ENCODE measurements around the gene OTOP1.
"Not testable (repeated sequence)": the region's sequence is repeated elsewhere in the genome, so short reads cannot be mapped to it uniquely, and the experiment has no call there.

OTOP1 gene

DNA sequence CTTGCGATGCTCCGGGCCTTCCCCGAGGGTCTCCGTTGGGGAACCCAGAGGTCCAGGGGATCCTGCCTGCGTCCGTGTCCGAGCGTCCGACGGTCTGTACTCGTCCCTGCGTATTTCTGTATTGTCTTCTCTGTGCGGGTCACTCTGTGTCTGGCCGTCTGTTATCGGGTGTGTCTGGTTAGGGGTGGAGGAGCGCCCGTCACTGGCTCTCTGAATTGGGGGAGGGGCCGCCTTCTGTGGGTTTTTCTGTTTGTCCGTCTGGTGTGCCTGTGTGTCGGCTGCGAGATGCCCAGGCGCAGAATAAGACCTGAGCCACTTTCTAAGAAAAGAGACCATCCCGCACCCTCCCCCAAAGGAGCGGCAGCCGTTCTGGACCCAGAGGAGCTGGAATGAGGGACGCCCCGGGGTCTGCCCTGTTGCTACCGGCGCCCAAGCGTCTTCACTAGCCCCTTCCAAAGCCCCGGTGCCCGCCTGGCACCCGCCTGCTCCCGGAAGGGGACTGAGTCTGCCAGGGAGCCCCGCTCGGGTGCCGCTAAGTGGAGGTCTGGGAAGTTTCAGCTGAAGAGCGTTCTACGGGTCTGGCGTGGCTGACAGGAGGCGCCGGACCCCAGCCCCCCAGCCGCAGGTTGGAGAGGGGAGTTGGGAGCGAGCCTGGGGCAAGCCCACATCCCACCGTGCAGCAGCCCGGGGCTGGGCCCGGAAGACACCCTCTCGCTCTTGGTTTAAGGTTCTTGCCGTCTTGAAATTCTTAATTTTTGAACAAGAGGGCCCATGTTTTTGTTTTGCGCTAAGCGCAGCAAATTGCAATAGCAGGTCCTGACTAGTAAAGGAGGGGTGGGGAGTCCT, 1.0 kb upstream of the OTOP1 start:
- ATAC-seq, result no peak
- no peak for DNase-seq

DNA sequence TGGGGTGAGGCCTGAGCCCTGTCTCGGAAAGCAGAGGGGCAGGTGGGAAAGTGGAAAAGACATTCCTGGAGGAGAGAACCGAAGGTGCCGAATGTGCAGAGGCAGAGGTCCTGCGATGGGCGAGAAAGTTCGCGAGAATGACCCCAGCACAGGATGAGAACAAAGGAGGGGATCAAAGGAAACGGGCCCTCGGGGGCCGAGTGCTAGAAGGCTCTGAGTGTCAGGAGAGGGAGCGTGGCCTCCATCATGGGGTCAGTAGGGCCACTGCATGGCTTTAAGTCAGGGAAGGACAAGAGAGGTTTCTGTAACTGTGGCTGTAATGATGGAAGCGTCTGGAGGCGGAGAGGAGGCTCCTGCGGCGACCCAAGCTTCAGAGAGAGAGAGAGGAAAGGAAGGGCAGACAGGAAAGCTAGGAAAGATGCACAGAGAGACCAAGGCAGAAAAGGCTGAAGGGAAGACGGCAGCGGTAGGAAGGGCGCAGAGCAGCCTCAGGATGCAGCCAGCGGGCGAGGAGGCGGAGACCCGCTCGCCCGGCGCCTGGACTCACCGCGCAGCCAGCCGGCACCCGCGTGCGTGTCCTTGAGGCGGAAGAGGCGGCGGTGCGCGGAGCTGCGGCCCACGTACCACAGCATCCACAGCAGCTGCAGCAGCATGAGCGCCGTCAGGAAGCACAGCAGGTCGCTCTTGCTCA, 669 bp downstream of the OTOP1 start:
- ATAC-seq, result no peak
- no peak for DNase-seq

DNA sequence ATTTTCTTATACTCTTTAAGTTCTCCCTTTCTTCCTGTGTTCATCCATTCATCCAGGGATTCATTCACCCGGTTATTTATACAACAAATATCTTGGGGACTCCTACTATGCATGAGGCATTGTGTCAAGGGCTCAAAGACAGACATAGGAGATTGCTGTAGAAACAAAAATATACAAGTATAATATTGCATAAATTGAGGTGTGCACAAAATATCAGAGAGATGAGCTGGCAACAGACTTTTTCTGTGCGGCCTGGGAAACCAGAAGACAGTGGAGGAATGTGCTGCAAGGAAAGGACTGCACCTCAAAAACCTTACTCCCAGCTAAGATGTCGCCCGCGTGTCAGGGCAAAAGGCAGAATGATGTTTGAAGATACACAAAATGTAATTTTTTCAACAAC, 9.6 kb downstream of the OTOP1 start:
- DNase-seq (no peak), ATAC-seq (no peak)

DNA sequence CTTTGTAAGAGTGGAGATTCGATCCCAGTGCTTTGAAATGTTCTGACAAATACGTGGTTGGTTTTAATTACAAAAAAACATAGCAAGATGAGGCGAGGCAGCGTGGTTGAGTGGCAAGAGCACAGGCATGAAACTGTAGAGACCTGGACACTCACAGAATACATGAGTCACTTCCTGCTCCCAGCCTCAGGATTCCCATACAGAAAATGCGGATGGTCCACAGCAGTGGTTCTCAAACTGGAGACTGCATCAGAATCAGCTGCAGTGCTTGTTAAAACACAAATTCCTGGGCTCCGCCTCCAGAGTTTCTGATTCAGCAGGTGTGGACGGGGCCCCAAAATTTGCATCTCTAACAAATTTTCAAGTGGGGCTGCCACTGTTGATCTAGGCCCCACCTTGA, 10.1 kb downstream of the OTOP1 start:
- no peak for ATAC-seq
- no peak for DNase-seq

DNA sequence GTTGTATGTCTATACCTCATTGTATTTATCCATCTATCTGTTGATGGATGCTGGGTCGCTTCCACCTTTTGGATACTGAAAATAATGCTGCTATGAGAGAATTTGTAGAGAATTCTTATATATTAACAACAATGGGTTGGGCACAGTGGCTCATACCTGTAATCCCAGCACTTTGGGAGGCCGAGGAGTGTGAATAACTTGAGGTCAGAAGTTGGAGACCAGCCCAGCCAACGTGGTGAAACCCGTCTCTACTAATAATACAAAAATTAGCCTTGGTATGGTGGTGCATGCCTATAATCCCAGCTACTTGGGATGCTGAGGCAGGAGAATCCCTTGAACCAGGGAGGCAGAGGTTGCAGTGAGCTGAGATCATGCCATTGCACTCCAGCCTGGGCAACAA, 13.1 kb downstream of the OTOP1 start:
- ATAC-seq, result not testable (repeated sequence)

DNA sequence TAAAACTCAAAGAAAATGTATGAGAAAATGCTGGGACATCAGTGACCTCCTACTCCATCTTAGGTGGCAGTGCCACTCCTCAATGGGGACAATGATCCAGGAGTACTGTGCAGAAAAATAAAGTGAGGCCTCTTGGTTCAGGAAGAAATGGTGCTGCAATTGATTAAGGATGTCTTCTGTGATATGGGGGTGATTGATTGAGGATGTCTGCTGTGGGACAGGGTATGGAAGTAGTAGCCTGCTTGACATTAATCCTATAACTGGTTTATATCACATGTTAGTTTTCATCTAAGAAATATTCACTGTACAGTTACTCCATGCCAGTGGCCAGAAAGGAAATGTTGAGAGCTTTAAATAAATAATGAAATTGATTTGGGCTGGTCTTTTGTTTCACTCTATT, 20.5 kb downstream of the OTOP1 start:
- ATAC-seq (no peak), DNase-seq (no peak)

More for the DNA sequence above, 13.1 kb downstream of the OTOP1 start:
- DNase-seq, result not testable (repeated sequence)

DNA sequence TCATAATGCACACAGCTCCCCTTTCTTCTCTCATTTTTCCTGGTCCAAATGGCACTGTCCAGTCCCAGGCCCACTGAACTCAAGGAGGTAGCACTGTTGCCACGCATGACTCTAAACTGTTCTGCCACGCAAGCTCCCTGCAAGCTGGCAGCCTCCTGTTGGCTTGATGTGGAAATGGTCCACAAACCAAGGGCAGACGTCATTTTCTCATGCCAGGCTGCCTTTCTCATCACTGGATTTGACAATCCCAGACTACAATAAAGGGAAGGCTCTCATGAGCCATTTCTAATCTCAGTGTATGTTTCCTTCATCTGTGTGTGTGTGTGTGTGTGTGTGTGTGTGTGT, 22.4 kb downstream of the OTOP1 start:
- ATAC-seq (no peak), DNase-seq (no peak)

DNA sequence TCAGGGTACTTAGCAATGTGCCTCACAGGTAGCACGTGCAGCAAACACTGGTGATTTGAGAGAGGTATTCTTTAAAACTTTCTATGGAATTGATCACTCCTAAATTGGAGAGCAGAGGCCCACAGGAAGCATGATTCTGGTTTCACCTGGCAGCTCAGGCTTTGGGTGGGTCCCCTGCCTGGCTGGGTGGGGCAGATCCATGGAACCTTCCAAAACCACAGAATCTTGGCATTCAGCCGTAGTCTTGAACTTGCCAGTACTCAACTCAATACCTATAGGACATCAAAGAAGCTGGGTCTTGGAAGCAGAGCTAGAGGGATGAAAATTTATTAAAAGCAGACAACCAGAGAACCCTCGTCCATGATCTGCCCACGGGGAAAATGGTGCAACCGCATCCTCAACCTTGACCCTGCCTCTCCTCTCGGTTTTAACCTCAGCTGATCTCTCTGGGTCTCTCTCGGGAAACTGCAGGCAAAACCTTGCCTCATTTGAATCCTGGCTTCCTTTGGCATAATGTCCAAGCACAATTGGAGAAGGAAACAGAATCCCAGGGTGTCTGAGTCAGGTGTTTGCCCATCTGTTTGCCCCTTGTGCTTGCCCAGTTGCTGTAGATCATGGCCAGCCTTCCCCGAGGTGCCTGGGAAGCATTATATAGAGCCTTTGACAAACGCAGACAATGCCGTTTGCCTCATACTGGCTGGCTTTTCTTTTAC, 22.9 kb downstream of the OTOP1 start:
- DNase-seq (no peak), ATAC-seq (no peak)

DNA sequence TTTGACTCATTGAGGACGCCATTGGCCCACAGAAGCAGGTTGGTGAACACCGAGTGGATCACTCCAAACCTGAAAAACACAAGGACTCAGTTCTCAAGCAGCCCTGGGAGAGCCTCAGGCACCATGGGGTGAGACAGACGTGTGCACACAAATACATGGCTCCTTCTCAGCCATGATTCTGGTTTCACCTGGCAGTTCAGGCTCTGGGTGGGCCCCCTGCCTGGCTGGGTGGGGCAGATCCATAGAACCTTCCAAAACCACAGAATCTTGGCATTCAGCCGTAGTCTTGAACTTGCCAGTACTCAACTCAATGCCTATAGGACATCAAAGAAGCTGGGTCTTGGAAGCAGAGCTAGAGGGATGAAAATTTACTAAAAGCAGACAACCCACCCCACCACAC, 24.2 kb downstream of the OTOP1 start:
- ATAC-seq (no peak), DNase-seq (no peak)

DNA sequence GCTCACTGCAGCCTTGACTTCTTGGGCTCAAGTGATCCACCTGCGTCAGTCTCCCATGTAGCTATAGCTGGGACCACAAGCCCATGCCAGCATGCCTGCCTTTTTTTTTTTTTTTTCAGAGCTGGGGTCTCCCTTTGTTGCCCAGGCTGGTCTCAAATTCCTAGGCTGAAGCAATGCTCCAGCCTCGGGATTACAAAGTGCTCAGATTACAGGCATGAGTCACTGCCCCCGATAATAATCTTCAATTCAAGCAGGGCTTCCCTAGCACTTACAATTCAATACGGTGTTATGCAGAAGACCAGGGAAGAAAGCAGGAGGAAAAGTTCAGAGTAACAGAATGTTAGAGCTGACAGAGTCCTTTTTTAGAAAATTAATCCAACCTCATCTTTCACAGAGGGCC, 26.1 kb downstream of the OTOP1 start:
- DNase-seq, result no peak
- no peak for ATAC-seq

DNA sequence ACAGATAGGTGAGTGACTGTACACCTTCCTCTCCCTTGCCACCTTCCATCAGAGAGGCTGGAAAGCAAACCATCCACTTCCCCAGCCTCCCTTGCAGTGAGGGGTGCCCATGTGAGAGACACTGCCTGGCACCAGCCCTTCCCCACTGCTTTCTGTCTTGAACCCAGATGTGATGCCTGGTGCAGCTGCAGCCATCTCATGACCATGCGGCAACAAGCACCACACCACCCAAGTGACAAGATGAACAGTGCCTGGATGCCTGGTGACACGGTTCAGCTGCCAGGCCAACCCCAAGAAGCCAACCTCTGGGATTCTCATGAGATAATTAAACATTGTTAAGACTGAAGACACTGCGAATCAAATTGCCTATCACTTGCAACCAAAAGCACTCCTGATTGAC, 31.4 kb downstream of the OTOP1 start:
- ATAC-seq (no peak), DNase-seq (no peak)

DNA sequence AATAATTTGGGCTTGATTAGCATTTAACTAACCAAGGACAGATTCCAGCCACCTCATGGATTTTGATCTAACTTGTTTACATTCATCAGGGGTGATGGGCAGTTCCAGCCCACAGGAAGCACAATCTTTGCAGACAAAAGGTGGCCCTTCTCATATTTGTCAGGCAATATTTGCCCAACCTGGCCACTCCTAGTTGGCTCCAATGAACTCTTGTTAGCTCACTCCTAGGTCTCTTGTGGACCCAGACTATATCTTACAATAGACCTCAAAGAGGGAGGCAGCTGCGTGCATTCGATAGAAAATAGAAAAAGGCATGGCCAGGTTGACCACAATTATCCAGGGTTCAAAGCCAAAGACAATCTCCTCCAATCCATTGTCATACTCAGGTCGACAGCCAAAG, 38.2 kb downstream of the OTOP1 start:
- not testable (repeated sequence) for ATAC-seq, DNase-seq

DNA sequence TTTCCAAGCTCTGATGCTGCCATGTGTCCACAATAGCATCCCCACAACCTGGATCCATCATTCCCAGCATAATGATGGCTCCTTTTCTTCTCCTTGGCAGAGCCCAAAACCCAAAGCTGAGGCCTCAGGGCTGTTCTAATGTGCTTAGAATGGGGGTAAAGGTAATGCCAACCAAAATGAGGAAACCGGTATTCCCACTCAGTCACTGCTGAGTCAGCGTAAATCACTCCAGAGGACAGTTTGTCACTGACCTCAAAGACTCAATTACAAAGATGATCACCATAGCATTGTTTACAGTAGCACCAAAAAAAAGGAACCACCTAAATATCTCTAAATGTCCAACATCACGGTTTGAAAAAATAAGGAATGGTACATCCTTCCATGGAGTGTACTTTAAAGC, 41.2 kb downstream of the OTOP1 start:
- ATAC-seq (no peak), DNase-seq (no peak)

DNA sequence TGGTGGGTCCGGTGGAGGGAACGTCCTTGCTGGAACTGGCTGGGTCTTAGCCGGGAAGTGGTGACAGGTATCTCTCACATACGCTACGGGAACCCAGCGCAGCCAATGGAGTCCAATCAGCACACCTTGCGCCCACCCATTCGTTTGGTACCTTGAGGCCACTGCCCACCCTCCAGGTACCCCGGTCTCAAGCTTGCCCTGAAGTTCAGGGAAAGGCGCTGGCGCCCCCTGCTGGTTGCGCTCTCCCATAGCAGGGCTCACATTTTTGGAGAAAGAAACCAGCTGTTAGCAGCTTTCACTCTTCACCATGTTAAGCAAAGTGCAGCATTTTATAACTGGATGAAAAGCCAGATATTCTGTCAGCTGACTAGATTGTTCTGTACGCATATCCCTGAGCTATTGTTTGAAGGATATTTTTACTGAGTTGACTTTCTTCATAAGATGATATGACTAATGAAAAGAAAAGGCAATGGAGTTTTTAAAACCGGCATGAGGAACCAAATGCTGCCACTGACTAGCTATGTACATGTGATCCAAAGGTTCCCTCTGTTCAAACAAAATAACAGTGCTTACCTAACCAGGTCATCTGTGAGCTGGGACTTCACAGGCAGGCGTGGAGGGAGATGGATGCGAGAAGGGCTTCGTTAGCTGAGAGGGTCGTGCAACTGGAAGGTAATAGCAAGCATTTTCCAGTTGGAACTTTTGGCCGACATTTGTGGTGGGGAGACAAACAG, 43.7 kb downstream of the OTOP1 start:
- DNase-seq (peak; percentile 37), ATAC-seq (no peak)

DNA sequence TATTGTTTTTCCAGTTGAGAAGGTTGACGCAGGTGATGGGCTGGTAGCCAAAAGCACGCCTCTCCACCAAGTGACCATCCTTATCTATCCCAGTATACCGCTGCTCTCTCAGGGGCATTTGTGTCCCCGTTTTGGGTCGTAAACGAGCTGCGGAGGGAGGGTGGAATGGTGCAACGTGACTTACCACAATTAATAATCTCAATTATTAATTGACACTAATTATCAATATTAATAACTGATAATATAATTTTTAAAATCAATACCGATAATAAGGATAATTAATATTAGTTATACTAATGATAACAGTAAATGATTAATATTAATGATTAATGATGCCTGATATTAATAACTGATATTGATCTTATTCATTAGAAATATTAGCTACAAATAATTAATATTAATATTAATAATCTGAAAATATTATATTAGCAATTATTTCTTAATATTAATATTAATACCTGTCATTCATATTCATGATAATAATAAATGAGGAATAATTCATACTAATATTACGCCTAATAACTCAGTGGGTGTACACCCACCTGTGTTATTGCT, 56.1 kb downstream of the OTOP1 start:
- ATAC-seq (no peak), DNase-seq (no peak)

DNA sequence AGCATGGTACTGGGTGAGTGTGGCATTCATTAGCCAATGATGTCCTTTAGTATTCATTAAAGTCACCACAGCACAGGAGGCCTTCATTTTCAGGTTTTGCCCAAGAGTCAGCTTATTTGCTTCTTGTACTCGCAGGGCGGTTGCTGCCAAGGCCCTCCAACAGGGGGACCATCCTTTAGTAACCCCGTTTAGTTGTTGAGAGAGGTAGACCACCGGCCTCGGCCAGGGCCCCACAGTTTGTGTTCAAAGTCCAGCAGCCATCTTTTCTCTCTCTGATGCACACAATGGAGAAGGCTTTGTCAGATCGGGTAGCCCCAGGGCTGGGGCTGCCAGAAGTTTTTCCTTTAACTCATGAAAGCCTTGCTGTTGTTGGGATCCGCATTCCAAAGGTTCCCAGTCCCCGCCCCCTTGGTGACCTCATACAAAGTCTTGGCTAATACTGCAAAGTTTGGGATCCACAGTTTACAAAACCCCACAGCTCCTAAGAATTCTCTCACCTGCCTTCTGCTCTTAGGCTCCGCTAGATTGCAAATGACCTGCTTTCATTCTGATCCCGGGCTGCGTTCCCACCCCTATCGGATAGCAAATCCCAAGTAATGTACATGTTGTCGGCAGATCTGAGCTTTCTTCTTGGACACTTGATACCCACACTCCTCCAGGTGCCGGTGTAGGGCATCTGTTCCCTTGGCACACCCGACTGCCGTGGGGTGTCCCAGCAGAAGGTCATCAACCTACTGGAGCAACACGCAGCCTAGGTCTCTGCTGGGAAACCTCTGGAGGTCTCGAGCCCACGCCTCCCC, 58.5 kb downstream of the OTOP1 start:
- not testable (repeated sequence) for ATAC-seq, DNase-seq

DNA sequence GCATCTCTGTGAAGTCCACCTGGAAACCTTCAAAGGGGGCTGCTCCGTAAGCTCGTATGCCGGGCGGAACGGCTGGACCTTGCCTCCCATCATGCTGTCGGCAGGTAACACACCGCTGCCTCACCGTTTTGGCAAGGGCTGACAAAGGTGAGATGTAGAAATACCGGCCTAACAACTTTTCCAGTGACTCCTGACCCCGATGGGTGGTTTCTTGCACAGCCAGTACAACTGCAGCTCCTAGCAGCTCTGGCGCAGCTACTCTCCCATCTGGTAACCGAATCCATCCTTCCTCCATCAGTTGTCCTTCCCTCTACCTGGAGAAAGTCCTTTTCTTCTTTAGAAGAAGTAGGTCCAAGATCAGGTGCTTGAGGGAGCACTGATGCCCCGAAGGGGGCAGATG, 59.7 kb downstream of the OTOP1 start:
- not testable (repeated sequence) for ATAC-seq, DNase-seq

DNA sequence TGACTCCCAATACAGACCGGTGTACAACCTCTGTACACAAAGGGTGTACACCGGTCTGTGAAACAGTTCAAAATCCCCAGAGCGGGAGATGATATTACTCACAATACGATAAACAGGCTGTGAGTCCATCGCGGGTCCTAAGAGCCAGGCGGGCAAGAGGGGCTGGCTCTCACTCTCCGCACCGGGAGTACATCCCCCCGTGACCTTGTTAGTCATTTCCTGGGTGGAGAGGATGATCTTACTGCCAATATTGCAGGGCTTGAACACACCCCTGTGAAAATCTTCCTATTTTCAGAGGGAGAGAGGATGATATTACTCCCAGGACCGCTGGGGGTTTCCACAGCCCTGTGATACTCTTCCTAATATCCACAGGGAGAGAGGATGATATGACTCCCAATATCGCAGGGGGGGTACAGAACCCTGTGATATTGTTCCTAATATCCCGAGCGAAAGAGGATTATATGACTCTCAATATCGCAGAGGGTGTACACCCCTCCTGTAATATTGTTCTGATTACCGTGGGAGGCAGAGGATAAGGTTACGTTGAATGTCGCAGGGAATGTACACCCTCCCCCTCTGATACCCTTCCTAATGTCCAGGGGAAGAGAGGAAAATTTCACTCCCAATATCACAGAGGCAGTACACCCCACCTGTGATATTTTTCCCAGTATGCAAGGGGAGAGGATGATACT, 60.9 kb downstream of the OTOP1 start:
- ATAC-seq, result not testable (repeated sequence)

DNA sequence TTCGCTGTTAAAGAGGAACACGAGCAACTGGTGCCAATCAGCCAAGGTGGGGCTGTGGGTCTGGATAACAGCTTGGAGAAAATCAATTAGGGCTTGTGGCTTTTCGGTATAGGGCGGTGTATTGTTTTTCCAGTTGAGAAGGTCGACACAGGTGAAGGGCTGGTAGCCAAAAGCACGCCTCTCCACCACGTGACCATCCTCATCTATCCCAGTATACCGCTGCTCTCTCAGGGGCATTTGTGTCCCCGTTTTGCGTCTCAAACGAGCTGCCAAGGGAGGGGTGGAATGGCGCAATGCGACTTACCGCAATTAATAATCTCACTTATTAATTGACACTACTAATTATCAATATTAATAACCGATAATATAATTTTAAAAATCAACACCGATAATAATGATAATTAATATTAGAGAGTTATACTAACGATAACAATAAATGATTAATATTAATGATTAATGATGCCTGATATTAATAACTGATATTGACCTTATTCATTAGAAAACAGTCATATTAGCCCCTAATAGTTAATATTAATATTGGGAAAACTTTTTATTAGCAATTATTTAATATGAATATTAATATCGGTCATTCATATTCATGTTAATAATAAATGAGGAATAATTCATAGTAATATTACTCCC, 62.1 kb downstream of the OTOP1 start:
- not testable (repeated sequence) for DNase-seq, ATAC-seq

More for the DNA sequence above, 60.9 kb downstream of the OTOP1 start:
- not testable (repeated sequence) for DNase-seq

DNA sequence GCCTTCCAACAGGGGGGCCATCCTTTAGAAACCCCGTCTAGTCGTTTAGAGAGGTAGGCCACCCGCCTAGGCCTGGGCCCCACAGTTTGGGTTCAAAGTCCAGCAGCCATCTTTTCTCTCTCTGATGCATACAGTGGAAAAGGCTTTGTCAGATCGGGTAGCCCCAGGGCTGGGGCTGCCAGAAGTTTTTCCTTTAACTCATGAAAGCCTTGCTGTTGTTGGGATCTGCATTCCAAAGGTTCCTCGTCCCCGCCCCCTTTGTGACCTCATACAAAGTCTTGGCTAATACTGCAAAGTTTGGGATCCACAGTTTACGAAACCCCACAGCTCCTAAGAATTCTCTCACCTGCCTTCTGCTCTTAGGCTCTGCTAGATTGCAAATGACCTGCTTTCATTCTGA, 64.5 kb downstream of the OTOP1 start:
- not testable (repeated sequence) for ATAC-seq

More for the DNA sequence above, 64.5 kb downstream of the OTOP1 start:
- DNase-seq, result not testable (repeated sequence)

Data from stimulated activated naive CD8-positive, alpha-beta T cell treated with anti-CD3 and anti-CD28 coated beads, Interleukin-15, Interleukin-2, amounts not matched to agents 100 U/mL and 50 U/mL, for 24 hours (primary cell).